HG03520 (cell line): ENCODE results near the gene SLCO2B1.
"Not testable (repeated sequence)": the region's sequence is repeated elsewhere in the genome, so short reads cannot be mapped to it uniquely, and the experiment has no call there.

ENCODE experiments used
- ATAC-seq: cut with Tn5 transposase; IDR thresholded peaks from one replicate; pipeline ENCODE4 v1.9.1; 2021; ENCODE audit warnings: mild to moderate bottlenecking, moderate library complexity; ENCODE audit not compliant: unreplicated experiment

Gene SLCO2B1

DNA sequence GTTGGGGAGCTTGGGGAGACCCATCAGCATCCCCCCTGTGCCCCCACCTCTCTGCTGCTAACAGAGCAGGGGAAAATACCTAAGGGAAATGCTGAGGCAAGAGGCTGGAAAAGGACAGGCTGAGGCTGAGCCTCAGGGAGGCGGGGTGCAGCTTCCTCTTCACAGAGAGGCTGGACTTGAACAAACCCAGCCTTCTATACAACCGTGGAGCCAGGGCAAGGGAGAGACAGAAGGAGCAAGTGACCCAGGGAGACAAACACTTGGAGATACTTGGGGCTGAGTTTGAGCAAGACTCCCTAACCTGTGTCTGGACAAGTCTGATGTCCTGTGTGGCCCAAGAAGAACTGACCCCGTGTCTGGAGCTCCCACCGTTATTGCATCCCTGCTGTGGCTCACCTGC lies at the start of gene SLCO2B1:
Gene SLCO2B1, plus strand, starts transcription at position 229 of the 400 bp plus-strand sequence. CDS start 275 bp downstream, outside the sequence.
- no peak for ATAC-seq

- no peak for ATAC-seq
Measured at GRCh38 chr11:75101424-75102128, 49.3 kb upstream of the SLCO2B1 start.

GRCh38 chr11:75103380-75104026 lies 47.4 kb upstream of the SLCO2B1 start:
- no peak for ATAC-seq

DNA sequence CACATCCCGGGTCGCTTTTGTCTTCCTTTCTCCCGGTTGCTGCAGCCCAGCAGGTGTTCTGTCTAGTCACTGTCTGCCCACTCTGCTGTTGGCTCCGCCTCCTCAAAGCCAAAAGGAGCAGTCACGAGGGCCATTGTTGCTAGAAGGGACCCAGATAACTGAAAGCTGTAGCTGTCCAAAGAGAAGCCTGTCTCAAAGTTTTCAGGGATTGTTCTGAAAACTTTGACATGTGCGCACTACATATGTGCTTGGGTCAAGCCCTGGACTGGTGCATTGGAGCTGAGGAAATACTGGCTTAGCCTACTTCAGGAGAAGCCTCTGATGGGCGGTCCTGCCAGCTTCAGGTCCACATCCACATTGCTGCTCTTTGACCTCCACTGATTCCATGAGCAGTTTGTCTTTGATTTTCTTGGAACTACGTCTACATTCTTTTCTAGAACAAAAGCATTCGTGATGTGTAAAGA lies 45.4 kb upstream of the SLCO2B1 start:
- no peak for ATAC-seq

DNA sequence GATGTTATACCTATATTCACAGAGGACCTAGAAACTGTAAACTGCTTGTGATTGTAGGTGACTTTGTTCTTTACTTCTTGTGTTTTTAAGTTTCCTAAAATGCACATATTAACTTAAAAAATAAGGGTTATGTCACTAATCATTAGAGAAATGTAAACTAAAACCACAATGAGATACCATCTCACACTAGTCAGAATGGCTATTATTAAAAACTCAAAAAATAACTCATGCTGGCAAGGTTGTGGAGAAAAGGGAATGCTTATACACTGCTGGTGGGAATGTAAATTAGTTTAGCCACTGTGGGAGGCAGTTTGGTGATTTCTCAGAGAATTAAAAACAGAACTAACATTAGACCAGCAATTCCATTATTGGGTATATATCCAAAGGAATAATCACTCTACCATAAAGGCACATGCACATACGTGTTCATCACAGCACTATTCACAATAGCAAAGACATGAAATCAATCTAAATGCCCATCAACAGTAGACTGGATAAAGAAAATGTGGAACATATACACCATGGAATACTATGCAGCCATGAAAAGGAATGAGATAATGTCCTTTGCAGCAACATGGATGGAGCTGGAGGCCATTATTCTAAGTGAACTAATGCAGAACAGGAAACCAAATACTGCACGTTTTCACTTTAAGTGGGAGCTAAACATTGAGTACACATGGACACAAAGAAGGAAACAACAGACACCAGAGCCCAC lies 44.8 kb upstream of the SLCO2B1 start:
- not testable (repeated sequence) for ATAC-seq

GRCh38 chr11:75107187-75107586 lies 43.7 kb upstream of the SLCO2B1 start:
- ATAC-seq, result no peak

DNA sequence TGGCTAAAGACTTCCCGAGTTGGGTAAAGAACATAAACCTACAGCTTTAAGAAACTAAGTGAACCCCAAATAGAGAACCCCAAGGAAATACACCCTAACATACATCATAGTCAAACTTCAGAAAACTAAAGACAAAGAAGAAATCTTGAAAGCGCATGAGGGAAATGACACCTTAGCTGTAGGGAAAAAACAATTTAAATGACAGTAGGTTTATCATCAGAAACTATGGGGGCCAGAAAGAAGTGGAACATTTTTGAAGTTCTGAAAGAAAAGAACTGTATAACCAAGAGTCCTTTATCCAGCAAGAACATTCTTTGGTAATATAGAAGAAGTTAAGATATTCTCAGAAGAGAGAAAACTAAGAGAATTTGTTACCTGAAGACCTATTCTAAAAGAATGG lies 38.7 kb upstream of the SLCO2B1 start:
- no peak for ATAC-seq

DNA sequence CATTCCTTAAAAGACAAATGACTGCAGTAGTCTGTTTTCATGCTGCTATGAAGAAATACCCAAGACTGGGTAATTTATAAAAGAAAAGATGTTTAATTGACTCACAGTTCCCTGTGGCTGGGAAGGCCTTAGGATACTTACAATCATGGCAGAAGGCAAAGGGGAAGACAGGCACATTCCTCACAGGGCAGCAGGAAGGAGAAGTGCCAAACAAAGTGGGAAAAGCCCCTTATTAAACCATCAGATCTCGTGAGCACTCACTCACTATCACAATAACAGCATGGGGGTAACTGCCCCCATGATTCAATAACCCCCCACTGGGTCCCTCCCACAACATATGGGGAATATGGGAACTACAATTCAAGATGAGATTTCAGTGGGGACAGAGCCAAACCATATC lies 37.9 kb upstream of the SLCO2B1 start:
- no peak for ATAC-seq

DNA sequence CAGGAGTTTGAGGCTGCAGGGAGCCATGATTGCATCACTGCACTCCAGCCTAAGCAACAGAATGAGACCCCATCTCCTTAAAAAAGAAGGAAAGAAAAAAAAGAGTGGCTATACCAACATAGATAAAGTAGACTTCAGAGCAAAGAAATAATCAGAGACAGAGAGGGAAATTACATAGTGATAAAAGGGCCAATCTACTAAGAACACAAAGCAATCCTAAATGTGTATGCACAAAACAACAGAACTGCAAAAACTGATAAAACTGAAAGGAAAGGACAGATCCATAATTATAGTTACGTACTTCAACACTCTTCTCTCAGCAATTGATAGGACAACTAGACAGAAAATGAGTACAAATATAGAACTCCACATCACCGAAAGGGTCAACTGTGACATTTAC lies 36.4 kb upstream of the SLCO2B1 start:
- no peak for ATAC-seq

DNA sequence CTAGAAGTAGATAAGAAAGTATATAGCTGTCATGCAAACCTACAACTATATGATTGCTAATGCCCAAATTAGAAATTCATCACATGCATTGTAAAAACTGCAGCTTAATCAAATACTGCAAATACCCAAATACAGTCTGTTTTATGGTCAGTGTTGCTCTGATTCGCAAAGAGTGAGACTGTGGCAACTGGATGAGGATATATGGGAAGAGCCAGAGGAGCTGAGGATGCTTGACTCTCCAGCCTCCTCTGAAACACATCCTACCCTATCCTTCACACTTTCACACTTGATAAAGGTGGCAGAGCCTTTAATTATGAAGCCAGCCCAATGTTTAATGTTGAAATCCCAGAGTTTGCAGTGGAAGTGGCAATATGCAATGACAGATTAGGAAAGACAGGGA lies 32.3 kb upstream of the SLCO2B1 start:
- no peak for ATAC-seq

GRCh38 chr11:75126564-75126963 lies 24.3 kb upstream of the SLCO2B1 start:
- ATAC-seq, result no peak

GRCh38 chr11:75132080-75132479 lies 18.8 kb upstream of the SLCO2B1 start:
- no peak for ATAC-seq

DNA sequence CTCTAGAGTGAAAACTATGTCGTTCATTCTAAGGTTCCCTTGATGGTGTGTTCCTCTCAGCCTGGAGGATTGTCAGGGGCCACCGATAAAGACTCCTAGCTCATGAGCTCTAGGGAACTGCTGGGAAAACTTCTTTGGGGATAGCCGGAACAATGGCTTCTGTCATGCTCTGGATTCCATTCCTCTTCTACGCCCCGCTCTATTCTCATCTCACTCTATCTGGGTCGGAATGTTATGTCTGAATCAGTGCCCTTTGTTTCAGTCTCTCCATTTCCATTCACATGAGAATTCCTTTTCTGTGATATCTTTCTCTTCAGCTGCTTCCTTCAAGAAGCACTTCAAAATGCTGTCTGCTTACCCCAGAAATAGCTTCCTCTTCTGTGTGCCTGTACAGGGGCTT lies 16.9 kb upstream of the SLCO2B1 start:
- ATAC-seq, result no peak

GRCh38 chr11:75135021-75135650 lies 15.8 kb upstream of the SLCO2B1 start:
- no peak for ATAC-seq

DNA sequence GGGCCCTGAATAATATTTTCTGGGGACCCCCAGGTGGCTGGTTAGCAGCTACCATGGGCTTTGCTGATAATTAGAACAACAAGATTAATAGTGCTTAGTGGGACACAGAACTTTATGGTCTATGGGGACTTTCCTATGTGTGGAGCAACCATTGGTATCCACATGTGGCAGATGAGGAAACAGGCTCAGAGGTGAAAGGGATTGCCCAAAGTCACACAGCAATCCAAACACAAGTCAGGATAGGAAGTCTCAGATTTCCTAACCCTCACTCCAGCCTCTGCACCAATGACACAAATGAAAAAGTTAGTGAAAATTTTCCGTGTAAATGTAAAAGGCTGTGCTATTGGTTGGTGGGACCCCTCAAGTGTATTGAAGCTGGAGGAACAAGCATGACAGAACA lies 15.3 kb upstream of the SLCO2B1 start:
- no peak for ATAC-seq

- no peak for ATAC-seq
Measured at GRCh38 chr11:75140269-75141138, 10.4 kb upstream of the SLCO2B1 start.

DNA sequence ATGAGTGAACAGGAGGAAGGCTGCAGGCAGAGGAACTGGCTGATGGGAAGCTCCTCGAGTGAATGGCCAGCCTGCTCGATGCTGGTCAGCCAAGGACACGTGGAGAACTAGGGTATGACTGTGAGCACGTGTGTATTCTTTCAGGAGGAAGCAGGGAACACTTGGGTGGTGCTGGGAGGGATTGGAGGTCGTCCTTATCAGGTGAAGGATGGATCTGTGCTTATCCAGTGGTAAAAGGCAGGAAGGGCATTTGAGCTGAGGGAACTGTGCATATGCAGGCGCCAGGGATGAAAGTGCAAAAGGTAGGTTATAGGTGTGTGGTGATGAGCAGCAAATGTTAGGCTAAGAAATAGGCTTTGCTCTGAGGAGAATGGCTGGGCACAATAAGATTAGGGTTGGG lies 9.7 kb upstream of the SLCO2B1 start:
- no peak for ATAC-seq

DNA sequence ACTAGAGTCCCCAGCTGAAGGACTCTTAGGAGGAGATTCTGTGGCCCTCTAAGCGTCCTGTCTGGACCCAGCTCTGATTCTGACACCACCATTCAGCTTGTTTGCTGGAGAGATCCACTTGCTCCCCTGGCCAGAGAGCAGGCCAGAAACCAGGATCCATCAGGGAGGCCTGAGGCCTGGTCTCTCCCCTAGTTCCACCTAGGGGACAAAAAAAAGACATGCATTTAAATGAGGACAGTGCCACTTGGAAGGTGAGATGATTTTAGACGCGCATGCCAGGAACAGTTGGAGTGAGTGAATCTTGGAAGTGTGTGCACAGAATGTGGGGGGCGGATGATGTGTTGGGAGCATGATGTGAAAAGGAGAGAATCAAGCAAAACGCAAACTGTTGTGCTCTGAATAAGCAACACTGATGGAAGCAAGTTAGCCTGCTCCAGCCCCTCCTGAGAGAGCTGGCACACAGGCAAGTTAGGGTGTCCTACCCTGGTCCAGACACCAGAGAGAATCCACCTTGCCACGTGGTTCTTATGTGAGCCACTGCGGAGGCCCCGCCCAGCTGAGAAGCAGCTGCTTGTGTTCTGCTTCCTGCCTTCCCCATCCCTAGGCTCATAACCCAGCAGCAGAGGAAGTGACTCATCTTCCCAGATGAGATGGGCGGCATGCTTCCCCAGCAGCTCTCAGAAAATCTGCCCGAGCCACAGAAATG lies 8.0 kb upstream of the SLCO2B1 start:
- ATAC-seq, result no peak

DNA sequence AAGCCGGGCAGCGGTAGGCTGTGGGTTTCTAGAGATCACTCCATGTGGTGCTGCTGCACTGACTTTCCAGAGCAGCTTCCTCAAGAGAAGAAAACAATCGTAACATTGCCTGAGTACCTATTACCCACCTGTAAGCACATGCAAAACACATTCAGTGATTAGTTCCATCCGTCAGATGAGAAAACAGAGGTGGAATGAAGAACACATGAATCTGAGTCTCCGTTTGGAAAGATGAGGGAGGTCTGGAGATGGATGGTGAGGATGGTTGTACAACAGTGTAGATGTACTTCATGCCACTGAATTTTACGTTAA lies 7.5 kb upstream of the SLCO2B1 start:
- no peak for ATAC-seq

GRCh38 chr11:75144716-75145014 lies 6.2 kb upstream of the SLCO2B1 start:
- no peak for ATAC-seq
